Panc1 (cell line): ENCODE data around the gene TMEM82. TPM values are rescaled to one million over a fixed set of nuclear protein-coding genes. Genes with fewer than 3 reads are reported as not detected.

Source experiments
- ATAC-seq: fragments of 200-7000 bp; cut with Tn5 transposase; 2 replicates; pipeline ENCODE4 v1.9.1; 2020; ENCODE audit warnings: mild to moderate bottlenecking, moderate library complexity
- BruUV-seq: library from RNA; stranded (reverse); fragments of 400-500 nt; replicated peaks from 2 replicates; lab custom pipeline; 2021; lab: Mats Ljungman, UMichigan
- CTCF ChIA-PET: fragments of 300-600 bp; sonication (Branson Sonifier 250); formaldehyde crosslinking; loops from one replicate; lab custom pipeline; 2022; ENCODE audit warnings: antibody characterized with exemption; lab: Charles Lee
- POLR2A ChIA-PET: fragments of 300-600 bp; sonication (Branson Sonifier 250); formaldehyde crosslinking; loops from one replicate; lab custom pipeline; 2022; ENCODE audit warnings: antibody characterized with exemption; lab: Charles Lee
- DNase-seq: peaks from one replicate; pipeline ENCODE4 v3.0.0-alpha.2; 2010; ENCODE audit warnings: low read depth, low spot score
- H3K27ac ChIP-seq: 2 replicates; pipeline ENCODE4 v1.5.1; 2011; ENCODE audit warnings: mild to moderate bottlenecking, low read length, inconsistent platforms
- H3K27me3 ChIP-seq: fragments of 200-500 bp; sonication (Bioruptor generic); 2 replicates; pipeline ENCODE4 v1.6.0; 2014; ENCODE audit warnings: low read length, inconsistent platforms; ENCODE audit not compliant: control insufficient read depth, insufficient read depth
- H3K36me3 ChIP-seq: fragments of 200-500 bp; sonication (Bioruptor generic); 2 replicates; pipeline ENCODE4 v1.5.1; 2014; ENCODE audit warnings: inconsistent platforms, mild to moderate bottlenecking, low read length, moderate library complexity; ENCODE audit not compliant: control insufficient read depth, insufficient read depth
- H3K4me1 ChIP-seq: 2 replicates; pipeline ENCODE4 v1.5.1; 2011; ENCODE audit warnings: inconsistent platforms, mild to moderate bottlenecking, low read length, moderate library complexity; ENCODE audit not compliant: control insufficient read depth, insufficient read depth
- H3K4me3 ChIP-seq, 2 experiments: 2 replicates each; pipeline ENCODE4 v1.5.1; 2011 to 2012; ENCODE audit warnings: low read depth in 2 of 2, low read length in 2 of 2, mild to moderate bottlenecking in 2 of 2, inconsistent platforms in 1 of 2, moderate library complexity in 1 of 2
- H3K9me3 ChIP-seq: fragments of 200-500 bp; sonication (Bioruptor generic); 2 replicates; pipeline ENCODE4 v1.5.1; 2014; ENCODE audit warnings: low read depth, mild to moderate bottlenecking, inconsistent platforms, low read length, moderate library complexity; ENCODE audit not compliant: control insufficient read depth, insufficient read depth
- POLR2AphosphoS5 ChIP-seq: IDR thresholded peaks from 2 replicates; pipeline ENCODE4 v1.6.1; 2012; ENCODE audit warnings: mild to moderate bottlenecking, low read depth, low read length, moderate library complexity
- REST ChIP-seq, 2 experiments: IDR thresholded peaks; 2 replicates each; pipeline ENCODE4 v1.6.1; 2011 to 2012; ENCODE audit warnings: low read depth in 2 of 2, control low read depth in 1 of 2, low read length in 1 of 2, mild to moderate bottlenecking in 1 of 2, moderate library complexity in 1 of 2; ENCODE audit not compliant: insufficient read depth in 1 of 2
- SIN3A ChIP-seq: IDR thresholded peaks from 2 replicates; pipeline ENCODE4 v1.6.1; 2012; ENCODE audit warnings: low read depth, mild to moderate bottlenecking, low read length, moderate library complexity, borderline replicate concordance; ENCODE audit not compliant: insufficient read depth
- TCF7L2 ChIP-seq: IDR thresholded peaks from 2 replicates; pipeline ENCODE4 v1.6.1; 2011; ENCODE audit warnings: mild to moderate bottlenecking, low read depth, low read length, inconsistent platforms
- in situ Hi-C: cut with HindIII; loops from 2 replicates; pipeline ENCODE4 v1.10.0; 2016; ENCODE audit warnings: low sequenced_read_pairs, low pct_unique_long_range_greater_than_20kb
- intact Hi-C: fragments of 100-400 bp; cut with micrococcal nuclease; formaldehyde crosslinking; loops from one replicate; pipeline ENCODE4 v1.10.0; 2022; ENCODE audit not compliant: unreplicated experiment
- total RNA-seq: library from RNA; stranded (reverse); gene quantifications from one replicate; pipeline ENCODE4 v1.2.1, GENCODE V29; 2021; ENCODE audit not compliant: unreplicated experiment
- TF ChIP-seq, protein P1 (sequence below): fragments of 450-650 bp; IDR thresholded peaks from 2 replicates; pipeline ENCODE4 v1.5.1; 2017; ENCODE audit warnings: mild to moderate bottlenecking

The TMEM82 gene
- total RNA-seq, 1 experiment from 2014 or later, result not detected

- H3K4me3 ChIP-seq, result no peak overlapping the region
- ChIA-PET CTCF (no interaction called here), POLR2A (no interaction called here)
- H3K4me1 ChIP-seq, result no peaks in the 10 kb centered on the region
- intact Hi-C loops (no loop called here), in situ Hi-C loops (no loop called here)
- no peaks in the 10 kb centered on the region for H3K36me3 ChIP-seq
- ATAC-seq (peak; percentile 33), DNase-seq (no peak)
- no peaks in the 10 kb centered on the region for H3K27me3 ChIP-seq
- no peaks in the 10 kb centered on the region for H3K9me3 ChIP-seq
- TF ChIP-seq, protein P1, sequence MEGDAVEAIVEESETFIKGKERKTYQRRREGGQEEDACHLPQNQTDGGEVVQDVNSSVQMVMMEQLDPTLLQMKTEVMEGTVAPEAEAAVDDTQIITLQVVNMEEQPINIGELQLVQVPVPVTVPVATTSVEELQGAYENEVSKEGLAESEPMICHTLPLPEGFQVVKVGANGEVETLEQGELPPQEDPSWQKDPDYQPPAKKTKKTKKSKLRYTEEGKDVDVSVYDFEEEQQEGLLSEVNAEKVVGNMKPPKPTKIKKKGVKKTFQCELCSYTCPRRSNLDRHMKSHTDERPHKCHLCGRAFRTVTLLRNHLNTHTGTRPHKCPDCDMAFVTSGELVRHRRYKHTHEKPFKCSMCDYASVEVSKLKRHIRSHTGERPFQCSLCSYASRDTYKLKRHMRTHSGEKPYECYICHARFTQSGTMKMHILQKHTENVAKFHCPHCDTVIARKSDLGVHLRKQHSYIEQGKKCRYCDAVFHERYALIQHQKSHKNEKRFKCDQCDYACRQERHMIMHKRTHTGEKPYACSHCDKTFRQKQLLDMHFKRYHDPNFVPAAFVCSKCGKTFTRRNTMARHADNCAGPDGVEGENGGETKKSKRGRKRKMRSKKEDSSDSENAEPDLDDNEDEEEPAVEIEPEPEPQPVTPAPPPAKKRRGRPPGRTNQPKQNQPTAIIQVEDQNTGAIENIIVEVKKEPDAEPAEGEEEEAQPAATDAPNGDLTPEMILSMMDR, result no peak
- TF ChIP-seq SIN3A, result no peak
- TF ChIP-seq TCF7L2, result no peak
- no peak for TF ChIP-seq POLR2AphosphoS5
- TF ChIP-seq REST (IDR thresholded peaks at IDR 0.05; ENCODE audit: insufficient read depth in 1 of 2, low read depth in 2 of 2, low read length in 1 of 2), result no peak
- no peak overlapping the region for H3K27ac ChIP-seq
- no TSS peak for BruUV-seq
Measured at GRCh38 chr1:15771836-15772515, 29.7 kb downstream of the TMEM82 start.

GRCh38 chr1:15775706-15776105, 33.4 kb downstream of the TMEM82 start:
- DNase-seq, result no peak
- Histone ChIP-seq H3K4me3 (no peak overlapping the region), H3K4me1 (no peaks in the 10 kb centered on the region), H3K36me3 (no peaks in the 10 kb centered on the region), H3K9me3 (no peaks in the 10 kb centered on the region), H3K27ac (no peak overlapping the region), H3K27me3 (no peaks in the 10 kb centered on the region)
- POLR2A ChIA-PET, result interaction anchor here (0.5 kb wide), 1 partner anchor 9 kb away, joined by 4 read pairs; no protein-coding TSS in a partner anchor
- in situ Hi-C loops (no loop called here), intact Hi-C loops (no loop called here)
- BruUV-seq, result no TSS peak
- TF ChIP-seq POLR2AphosphoS5 (no peak), TCF7L2 (no peak), SIN3A (no peak), REST (IDR thresholded peaks at IDR 0.05; ENCODE audit: insufficient read depth in 1 of 2, low read depth in 2 of 2, low read length in 1 of 2) (no peak)
- TF ChIP-seq, protein P1, result no peak
- CTCF ChIA-PET, result interaction anchor here (0.7 kb wide), 2 partner anchors 16 to 22 kb away, joined by 9 to 10 read pairs; no protein-coding TSS in a partner anchor
- ATAC-seq, result no peak
